PC-3 (cell line): ENCODE measurements around the gene OR7G3. TPM values are rescaled to one million over a fixed set of nuclear protein-coding genes. Genes with fewer than 3 reads are reported as not detected.

ENCODE experiments used
- ATAC-seq: fragments of 200-7000 bp; cut with Tn5 transposase; 2 replicates; pipeline ENCODE4 v1.9.1; 2020; ENCODE audit warnings: mild to moderate bottlenecking, moderate library complexity
- BruUV-seq: library from RNA; stranded (reverse); fragments of 400-500 nt; replicated peaks from 2 replicates; lab custom pipeline; 2021; lab: Mats Ljungman, UMichigan
- CTCF ChIA-PET: fragments of 300-600 bp; sonication (Branson Sonifier 250); formaldehyde crosslinking; loops from one replicate; lab custom pipeline; 2022; ENCODE audit warnings: antibody characterized with exemption; lab: Charles Lee
- POLR2A ChIA-PET: fragments of 300-600 bp; sonication (Branson Sonifier 250); formaldehyde crosslinking; loops from one replicate; lab custom pipeline; 2022; ENCODE audit warnings: antibody characterized with exemption; ENCODE audit not compliant: unreplicated experiment; lab: Charles Lee
- DNase-seq: peaks from one replicate; pipeline ENCODE4 v3.0.0-alpha.2; 2015
- H2AFZ ChIP-seq: fragments of 300-600 bp; sonication (generic); 2 replicates; pipeline ENCODE4 v1.6.0; 2016; ENCODE audit warnings: antibody characterized with exemption, low read length
- H3F3A ChIP-seq: fragments of 300-600 bp; sonication (generic); one replicate; pipeline ENCODE4 v1.6.0; 2017; ENCODE audit warnings: antibody characterized with exemption, low read length, control low read depth, mild to moderate bottlenecking; ENCODE audit not compliant: unreplicated experiment
- H3K27ac ChIP-seq: fragments of 300-600 bp; sonication (generic); 2 replicates; pipeline ENCODE4 v1.5.1; 2016; ENCODE audit warnings: mild to moderate bottlenecking, low read length
- H3K27me3 ChIP-seq: fragments of 300-600 bp; sonication (generic); 2 replicates; pipeline ENCODE4 v1.6.1; 2016; ENCODE audit warnings: low read length, mixed read lengths
- H3K36me3 ChIP-seq: fragments of 300-600 bp; sonication (generic); 2 replicates; pipeline ENCODE4 v1.6.1; 2016; ENCODE audit warnings: low read depth, mixed run types, low read length, mixed read lengths
- H3K4me1 ChIP-seq: fragments of 300-600 bp; sonication (generic); 2 replicates; pipeline ENCODE4 v1.5.1; 2016; ENCODE audit warnings: low read length; ENCODE audit not compliant: insufficient read depth
- H3K4me2 ChIP-seq: fragments of 300-600 bp; sonication (generic); 2 replicates; pipeline ENCODE4 v1.6.0; 2016; ENCODE audit warnings: low read length
- H3K4me3 ChIP-seq: fragments of 300-600 bp; sonication (generic); 2 replicates; pipeline ENCODE4 v1.5.1; 2016; ENCODE audit warnings: mild to moderate bottlenecking, low read length, mixed read lengths
- H3K79me2 ChIP-seq: fragments of 300-600 bp; sonication (generic); 2 replicates; pipeline ENCODE4 v1.6.1; 2017; ENCODE audit warnings: low read length, mixed read lengths
- H3K9ac ChIP-seq: fragments of 300-600 bp; sonication (generic); 2 replicates; pipeline ENCODE4 v1.6.0; 2016; ENCODE audit warnings: mild to moderate bottlenecking, low read length
- H3K9me2 ChIP-seq: fragments of 300-600 bp; sonication (generic); replicated peaks from 2 replicates; pipeline ENCODE4 v1.6.1; 2016; ENCODE audit warnings: mixed run types, low read length, mixed read lengths
- H3K9me3 ChIP-seq: fragments of 300-600 bp; sonication (generic); 2 replicates; pipeline ENCODE4 v1.6.1; 2016; ENCODE audit warnings: low read length, mixed read lengths
- H4K20me1 ChIP-seq: fragments of 300-600 bp; sonication (generic); 2 replicates; pipeline ENCODE4 v1.6.1; 2016; ENCODE audit warnings: low read length, mixed read lengths
- EZH2 ChIP-seq: fragments of 300-600 bp; sonication (generic); IDR thresholded peaks from one replicate; pipeline ENCODE4 v1.6.1; 2017; ENCODE audit warnings: antibody characterized with exemption, mild to moderate bottlenecking, low read length; ENCODE audit not compliant: unreplicated experiment
- EZH2phosphoT487 ChIP-seq: fragments of 300-600 bp; sonication (generic); IDR thresholded peaks from 2 replicates; pipeline ENCODE4 v1.6.1; 2018; ENCODE audit warnings: mild to moderate bottlenecking, antibody characterized with exemption, low read length, borderline replicate concordance
- intact Hi-C: fragments of 100-400 bp; cut with micrococcal nuclease; formaldehyde crosslinking; loops from 2 replicates; pipeline ENCODE4 v1.9.0; 2023
- total RNA-seq: library from RNA; depleted of rRNA; stranded (reverse); fragments of >200 nt; gene quantifications from 2 replicates; pipeline ENCODE4 v1.2.3, GENCODE V29; 2014
- TF ChIP-seq, protein P1 (sequence below): fragments of 300-600 bp; sonication (generic); conservative IDR thresholded peaks from 2 replicates; pipeline ENCODE4 v1.5.1; 2017; ENCODE audit warnings: antibody characterized with exemption, low read depth, mild to moderate bottlenecking, low read length

The OR7G3 gene
- total RNA-seq, 1 experiment from 2014 or later: not detected

DNA sequence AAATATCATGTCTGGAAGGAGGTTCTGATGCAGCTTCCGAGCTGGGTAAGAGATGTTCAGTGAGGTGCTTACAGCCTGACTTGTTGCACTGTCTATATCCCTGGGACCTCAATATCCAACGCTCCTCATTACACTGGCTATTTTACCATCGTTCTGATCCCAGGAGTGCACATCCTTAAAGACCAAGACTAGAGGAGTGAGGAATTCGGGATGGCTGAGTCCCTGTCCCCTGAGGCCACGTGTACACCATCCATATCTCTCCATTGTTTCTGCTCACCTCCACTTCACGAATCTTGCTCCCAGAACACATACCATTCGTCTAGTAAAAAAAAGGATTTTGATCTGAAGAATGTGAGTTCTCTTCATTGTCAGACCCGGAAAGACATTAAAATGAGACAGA is 19.4 kb downstream of the OR7G3 start, which contains the start of gene OR7G2:
Gene OR7G2, minus strand, starts transcription at position 101 of the 400 bp plus-strand sequence. CDS start 4,232 bp downstream, outside the sequence.
- peaks cover 44% of the 10 kb centered on the region for H3K27me3 ChIP-seq
- H3K79me2 ChIP-seq: no peaks in the 10 kb centered on the region
- ATAC-seq: no peak; the same call in 1 of the 2 replicates
- H3K27ac ChIP-seq: no peak within 1 kb of the TSS
- no peak within 1 kb of the TSS for H3K4me2 ChIP-seq
- no peaks in the 10 kb centered on the region for H3K9me3 ChIP-seq
- H3F3A ChIP-seq: no peaks in the 10 kb centered on the region
- POLR2A ChIA-PET: interaction anchor here (0.6 kb wide), 1 partner anchor 39 kb away, joined by 3 read pairs; no protein-coding TSS in a partner anchor
- no peaks in the 10 kb centered on the region for H3K36me3 ChIP-seq
- H2AFZ ChIP-seq: no peak within 1 kb of the TSS
- CTCF ChIA-PET: no interaction called here
- no peaks in the 10 kb centered on the region; the same call in 1 of the 2 replicates for H3K4me1 ChIP-seq
- H3K4me3 ChIP-seq: no peak within 1 kb of the TSS
- BruUV-seq: no TSS peak
- no peak within 1 kb of the TSS for H3K9ac ChIP-seq
- TF ChIP-seq, protein P1, sequence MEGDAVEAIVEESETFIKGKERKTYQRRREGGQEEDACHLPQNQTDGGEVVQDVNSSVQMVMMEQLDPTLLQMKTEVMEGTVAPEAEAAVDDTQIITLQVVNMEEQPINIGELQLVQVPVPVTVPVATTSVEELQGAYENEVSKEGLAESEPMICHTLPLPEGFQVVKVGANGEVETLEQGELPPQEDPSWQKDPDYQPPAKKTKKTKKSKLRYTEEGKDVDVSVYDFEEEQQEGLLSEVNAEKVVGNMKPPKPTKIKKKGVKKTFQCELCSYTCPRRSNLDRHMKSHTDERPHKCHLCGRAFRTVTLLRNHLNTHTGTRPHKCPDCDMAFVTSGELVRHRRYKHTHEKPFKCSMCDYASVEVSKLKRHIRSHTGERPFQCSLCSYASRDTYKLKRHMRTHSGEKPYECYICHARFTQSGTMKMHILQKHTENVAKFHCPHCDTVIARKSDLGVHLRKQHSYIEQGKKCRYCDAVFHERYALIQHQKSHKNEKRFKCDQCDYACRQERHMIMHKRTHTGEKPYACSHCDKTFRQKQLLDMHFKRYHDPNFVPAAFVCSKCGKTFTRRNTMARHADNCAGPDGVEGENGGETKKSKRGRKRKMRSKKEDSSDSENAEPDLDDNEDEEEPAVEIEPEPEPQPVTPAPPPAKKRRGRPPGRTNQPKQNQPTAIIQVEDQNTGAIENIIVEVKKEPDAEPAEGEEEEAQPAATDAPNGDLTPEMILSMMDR: no peak
- TF ChIP-seq EZH2 (no peak), EZH2phosphoT487 (no peak)
- no peak for DNase-seq
- H3K9me2 ChIP-seq: no peaks in the 10 kb centered on the region
- H4K20me1 ChIP-seq: no peaks in the 10 kb centered on the region
- intact Hi-C loops: no loop called here

- POLR2A ChIA-PET: no interaction called here
Measured at GRCh38 chr19:9086761-9087160, 40.0 kb downstream of the OR7G3 start, which contains the start of gene OR1M1. Gene OR1M1, plus strand, starts transcription at chr19:9087061. Its CDS starts 6,184 bp downstream, at chr19:9093245.

DNA sequence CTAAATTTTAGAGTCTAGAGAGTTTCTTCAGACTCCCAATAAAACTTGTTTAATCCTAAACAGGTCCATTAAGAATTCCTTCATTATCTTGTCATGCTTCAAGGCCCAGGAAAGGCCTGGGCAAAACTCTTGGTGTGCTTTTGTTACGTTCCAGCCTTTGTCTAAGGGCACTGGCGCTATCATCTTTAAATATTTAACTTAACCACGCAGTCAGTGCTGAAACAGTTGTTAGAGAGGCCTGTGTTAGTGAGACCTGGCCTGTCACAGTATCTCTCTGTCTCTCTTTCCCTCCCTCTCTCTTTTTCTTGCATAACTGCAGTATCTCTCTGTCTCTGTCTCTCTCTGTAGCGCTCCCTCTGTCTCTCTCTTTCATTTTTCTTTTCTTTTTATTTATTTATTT is 48.1 kb downstream of the OR7G3 start:
- no peaks in the 10 kb centered on the region for H3K9me2 ChIP-seq
- H3K79me2 ChIP-seq: no peaks in the 10 kb centered on the region
- no peak overlapping the region for H3K4me3 ChIP-seq
- no peak overlapping the region for H2AFZ ChIP-seq
- H3F3A ChIP-seq: no peaks in the 10 kb centered on the region
- H3K27me3 ChIP-seq: no peaks in the 10 kb centered on the region
- BruUV-seq: no TSS peak
- DNase-seq (no peak), ATAC-seq (no peak)
- ChIA-PET CTCF (interaction anchor here (0.6 kb wide), 1 partner anchor 95 kb away, joined by 3 read pairs; no protein-coding TSS in a partner anchor), POLR2A (no interaction called here)
- H3K4me2 ChIP-seq: no peak overlapping the region
- H3K27ac ChIP-seq: no peak overlapping the region
- H3K4me1 ChIP-seq: peaks cover 14% of the 10 kb centered on the region
- H3K9ac ChIP-seq: no peak overlapping the region
- intact Hi-C loops: loop anchor here (5.0 kb wide), 1 partner anchor 61 kb away; no protein-coding TSS in a partner anchor
- no peak for TF ChIP-seq EZH2
- H3K36me3 ChIP-seq: no peaks in the 10 kb centered on the region
- H3K9me3 ChIP-seq: no peaks in the 10 kb centered on the region
- H4K20me1 ChIP-seq: no peaks in the 10 kb centered on the region

More at GRCh38 chr19:9086761-9087160, 40.0 kb downstream of the OR7G3 start, which contains the start of gene OR1M1:
- Histone ChIP-seq H3K36me3 (no peaks in the 10 kb centered on the region), H2AFZ (no peak within 1 kb of the TSS), H3F3A (no peaks in the 10 kb centered on the region), H4K20me1 (no peaks in the 10 kb centered on the region), H3K27me3 (peaks cover 53% of the 10 kb centered on the region), H3K9me3 (no peaks in the 10 kb centered on the region), H3K79me2 (no peaks in the 10 kb centered on the region), H3K27ac (no peak within 1 kb of the TSS), H3K4me1 (no peaks in the 10 kb centered on the region), H3K4me2 (no peak within 1 kb of the TSS), H3K9me2 (no peaks in the 10 kb centered on the region), H3K9ac (no peak within 1 kb of the TSS), H3K4me3 (no peak within 1 kb of the TSS)
- no TSS peak for BruUV-seq
- TF ChIP-seq, protein P1: no peak
- TF ChIP-seq EZH2: no peak
- TF ChIP-seq EZH2phosphoT487: no peak
- no peak for DNase-seq
- CTCF ChIA-PET: no interaction called here
- ATAC-seq: no peak
- intact Hi-C loops: no loop called here
